NCI-H82 (cell line): ENCODE data around the gene MCRIP2.

Experiments
- DNase-seq: peaks from one replicate; lab custom pipeline; 2025; lab: John Stamatoyannopoulos, UW

Gene MCRIP2

GRCh38 chr16:648781-649589 is 7.4 kb downstream of the MCRIP2 start, which contains the start of gene WDR90:
Gene WDR90, plus strand, starts transcription at chr16:649365. Its CDS starts 52 bp downstream, at chr16:649417.
- DNase-seq, result peak; percentile 94

DNA sequence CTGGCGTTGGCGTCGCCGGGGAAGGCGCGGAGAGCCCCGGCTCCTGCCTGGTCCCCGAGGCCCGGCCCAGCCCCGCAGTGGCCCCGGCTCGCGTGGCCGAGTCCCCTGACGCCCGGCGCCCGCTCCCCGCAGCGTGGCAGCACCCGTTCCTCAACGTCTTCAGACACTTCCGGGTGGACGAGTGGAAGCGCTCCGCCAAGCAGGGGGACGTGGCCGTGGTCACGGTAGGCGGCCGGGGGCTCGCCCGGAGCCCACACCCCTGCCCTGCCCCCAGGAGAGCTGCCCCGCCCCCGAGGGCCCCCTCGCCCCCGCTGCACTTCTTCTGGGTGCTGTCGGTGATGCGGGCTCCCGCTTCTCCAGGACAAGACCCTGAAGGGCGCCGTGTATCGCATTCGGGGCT is 8.0 kb downstream of the MCRIP2 start:
- no peak for DNase-seq

GRCh38 chr16:651844-652243 is 10.2 kb downstream of the MCRIP2 start:
- DNase-seq, result no peak

DNA sequence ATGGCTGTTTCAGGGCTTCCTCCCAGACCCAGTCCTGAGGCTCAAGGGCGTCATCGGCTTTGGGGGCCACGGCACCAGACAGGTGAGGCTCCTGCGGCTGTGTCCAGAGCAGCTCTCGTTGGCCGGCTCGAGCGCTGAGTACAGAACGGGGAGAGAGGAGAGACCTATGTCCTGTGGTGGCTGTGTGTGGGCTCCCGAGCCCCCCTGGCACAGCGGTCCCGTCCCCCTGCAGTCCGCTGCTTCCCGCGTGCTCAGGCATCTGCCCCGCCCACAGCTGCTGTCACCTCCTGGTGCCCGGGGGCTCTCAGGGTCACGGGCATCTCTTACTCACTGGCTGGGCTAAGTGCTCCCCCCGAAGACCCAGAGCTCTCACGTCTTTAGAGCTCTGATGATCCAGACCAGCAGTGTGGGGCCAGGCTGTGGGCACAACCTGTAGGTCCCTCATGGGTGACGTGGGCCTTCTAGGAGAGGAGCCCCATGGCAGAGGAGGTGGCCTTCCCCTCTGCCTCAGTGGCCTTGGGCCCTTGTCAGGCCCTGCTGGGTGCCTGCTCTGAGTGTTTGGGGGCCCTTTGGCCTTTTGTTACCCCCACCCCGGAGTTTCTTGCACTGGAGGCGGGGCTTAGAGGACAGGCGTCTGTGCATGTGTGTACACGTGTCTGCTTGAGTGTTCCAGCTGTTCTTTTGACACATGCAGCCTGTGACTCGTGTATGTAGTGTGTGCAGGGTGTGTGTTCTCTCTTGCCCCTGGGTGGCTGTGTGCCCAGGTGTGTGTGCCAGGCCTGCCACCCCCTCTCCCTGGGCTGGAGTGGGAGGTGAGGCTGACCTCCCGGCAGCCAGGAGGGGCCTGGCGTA is 11.1 kb downstream of the MCRIP2 start:
- DNase-seq, result no peak

DNA sequence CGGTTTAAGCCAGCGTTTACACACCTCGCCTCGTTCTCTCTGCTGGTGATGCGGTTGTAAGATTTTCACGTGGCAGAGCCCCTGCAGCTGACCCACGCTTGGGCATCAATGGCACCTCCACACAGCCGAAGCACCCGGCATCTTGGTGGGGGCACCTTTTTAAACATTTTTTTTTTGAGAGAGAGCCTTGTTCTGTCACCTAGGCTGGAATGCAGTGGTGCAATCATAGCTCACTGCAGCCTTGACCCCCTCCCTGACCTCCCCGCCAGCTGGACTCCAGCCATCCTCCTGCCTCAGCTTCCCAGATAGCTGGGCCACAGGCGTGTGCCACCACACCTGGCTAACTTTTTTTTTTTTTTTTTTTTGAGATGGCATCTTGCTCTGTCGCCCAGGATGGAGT is 12.4 kb downstream of the MCRIP2 start:
- no peak for DNase-seq

DNA sequence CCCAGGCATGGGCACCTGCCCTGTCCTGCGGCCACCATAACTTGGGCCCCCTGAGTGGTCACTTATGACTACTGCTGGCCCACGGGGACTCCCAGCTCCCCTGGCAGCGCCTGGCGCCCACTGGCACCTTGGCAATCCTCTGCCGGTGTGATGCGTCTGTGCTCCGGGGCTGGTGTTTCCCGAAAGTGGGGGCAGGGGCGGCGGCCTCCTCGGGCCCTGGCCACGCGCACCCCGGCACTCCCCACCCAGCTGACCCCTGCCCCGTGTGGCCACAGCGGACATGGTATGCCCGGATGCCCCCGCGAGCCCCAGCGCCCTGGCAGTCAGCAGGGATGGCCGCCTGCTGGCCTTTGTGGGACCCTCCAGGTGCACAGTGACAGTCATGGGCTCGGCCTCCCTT is 15.9 kb downstream of the MCRIP2 start:
- DNase-seq, result no peak

GRCh38 chr16:658679-659571 is 17.3 kb downstream of the MCRIP2 start:
- no peak for DNase-seq

GRCh38 chr16:659618-660017 is 18.0 kb downstream of the MCRIP2 start:
- DNase-seq, result no peak

DNA sequence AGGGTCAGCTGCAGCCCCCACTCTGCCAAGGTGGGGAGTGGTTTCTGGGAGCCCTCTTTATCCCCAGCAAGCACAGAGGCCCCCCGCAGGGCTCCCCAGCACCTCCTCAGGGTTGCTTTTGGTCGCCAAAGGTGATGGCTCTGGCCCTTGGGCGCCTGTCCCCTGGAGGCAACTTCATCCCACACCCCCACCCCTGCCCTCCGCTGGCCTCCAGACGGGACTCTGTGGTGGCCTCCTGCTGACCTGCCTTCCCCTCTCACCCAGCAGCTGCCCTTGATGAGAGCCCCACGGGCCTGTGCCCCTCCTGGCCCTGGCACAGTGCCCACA is 18.5 kb downstream of the MCRIP2 start:
- DNase-seq, result no peak

DNA sequence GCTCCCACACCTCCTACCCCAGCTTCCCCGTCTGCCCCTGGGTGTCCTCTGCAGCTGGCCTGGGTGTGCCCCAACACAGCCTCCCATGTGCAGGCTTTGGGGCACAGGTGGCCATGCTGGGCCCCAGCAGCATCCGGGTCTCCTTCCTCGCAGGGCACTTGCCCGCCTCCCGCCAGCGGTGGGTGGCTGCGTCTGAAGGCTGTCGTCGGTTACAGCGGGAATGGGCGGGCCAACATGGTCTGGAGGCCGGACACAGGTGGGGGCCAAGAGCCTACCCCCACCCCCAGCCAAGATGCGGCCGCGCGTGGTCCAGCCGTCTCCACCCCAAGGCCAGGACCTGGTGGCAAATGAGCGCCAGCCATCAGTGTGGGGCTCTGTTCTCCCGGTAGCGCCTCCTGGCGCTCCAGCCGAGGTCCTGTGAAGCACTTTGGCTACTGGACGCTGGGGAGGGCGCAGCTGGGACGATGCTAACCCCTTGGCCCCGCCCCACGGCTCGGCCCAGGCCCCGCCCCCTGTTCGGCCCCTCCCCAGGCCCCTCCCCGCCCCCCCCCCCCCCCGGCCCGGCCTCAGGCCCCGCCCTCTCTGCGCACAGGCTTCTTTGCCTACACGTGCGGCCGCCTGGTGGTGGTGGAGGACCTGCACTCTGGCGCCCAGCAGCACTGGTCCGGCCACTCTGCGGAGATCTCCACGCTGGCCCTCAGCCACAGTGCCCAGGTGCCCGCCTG is 19.0 kb downstream of the MCRIP2 start:
- DNase-seq, result peak; percentile 95

GRCh38 chr16:661184-661821 is 19.7 kb downstream of the MCRIP2 start:
- no peak for DNase-seq

DNA sequence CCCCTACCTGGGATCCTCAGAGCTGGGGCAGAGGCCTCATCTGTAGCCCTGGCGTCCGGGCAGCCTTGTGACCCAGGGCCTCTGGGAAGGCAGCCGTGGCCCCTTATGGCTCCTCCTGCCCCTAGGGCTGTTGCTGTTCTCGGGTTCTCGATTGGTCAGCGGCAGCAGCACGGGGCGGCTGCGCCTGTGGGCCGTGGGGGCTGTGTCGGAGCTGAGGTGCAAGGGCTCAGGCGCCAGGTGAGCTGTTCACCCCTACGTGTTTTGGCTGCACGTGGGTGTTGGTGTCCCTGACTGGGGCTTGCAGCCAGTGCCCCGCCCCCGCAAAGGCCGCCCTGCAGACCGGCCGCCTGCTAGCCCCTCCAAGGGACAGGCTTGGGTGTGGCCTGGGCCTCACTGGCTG is 20.5 kb downstream of the MCRIP2 start:
- DNase-seq, result no peak

DNA sequence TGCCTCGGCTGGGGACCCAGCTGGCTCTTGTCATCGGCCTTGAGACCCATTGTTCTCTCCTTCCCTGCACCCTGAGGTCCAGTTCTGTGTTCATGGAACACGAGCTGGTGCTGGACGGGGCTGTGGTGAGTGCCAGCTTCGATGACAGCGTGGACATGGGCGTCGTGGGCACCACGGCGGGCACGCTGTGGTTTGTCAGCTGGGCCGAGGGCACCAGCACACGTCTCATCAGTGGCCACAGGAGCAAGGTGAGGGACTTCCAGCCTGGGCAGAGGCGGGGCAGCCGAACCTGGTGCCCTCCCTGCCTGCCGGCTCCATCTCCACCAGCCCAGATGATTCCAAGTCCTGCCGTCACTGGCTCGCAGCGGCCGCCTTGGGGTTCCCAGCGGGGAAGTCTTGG is 21.0 kb downstream of the MCRIP2 start:
- no peak for DNase-seq

DNA sequence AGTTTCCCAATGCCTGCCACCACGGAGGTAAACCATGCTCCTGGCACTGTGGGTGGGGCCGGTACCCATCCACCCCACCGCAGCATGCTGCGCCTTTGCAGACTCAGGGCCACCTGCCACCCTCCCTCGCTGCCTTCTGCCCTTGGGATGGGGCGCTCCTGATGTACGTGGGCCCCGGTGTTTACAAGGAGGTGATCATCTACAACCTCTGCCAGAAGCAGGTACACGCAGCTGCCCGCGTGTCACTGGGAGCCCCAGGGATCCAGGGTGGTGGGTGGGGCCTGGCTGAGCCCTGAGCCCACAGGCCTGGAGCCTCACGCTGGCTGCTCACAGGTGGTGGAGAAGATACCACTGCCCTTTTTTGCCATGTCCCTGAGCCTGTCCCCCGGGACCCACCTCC is 24.9 kb downstream of the MCRIP2 start:
- no peak for DNase-seq

DNA sequence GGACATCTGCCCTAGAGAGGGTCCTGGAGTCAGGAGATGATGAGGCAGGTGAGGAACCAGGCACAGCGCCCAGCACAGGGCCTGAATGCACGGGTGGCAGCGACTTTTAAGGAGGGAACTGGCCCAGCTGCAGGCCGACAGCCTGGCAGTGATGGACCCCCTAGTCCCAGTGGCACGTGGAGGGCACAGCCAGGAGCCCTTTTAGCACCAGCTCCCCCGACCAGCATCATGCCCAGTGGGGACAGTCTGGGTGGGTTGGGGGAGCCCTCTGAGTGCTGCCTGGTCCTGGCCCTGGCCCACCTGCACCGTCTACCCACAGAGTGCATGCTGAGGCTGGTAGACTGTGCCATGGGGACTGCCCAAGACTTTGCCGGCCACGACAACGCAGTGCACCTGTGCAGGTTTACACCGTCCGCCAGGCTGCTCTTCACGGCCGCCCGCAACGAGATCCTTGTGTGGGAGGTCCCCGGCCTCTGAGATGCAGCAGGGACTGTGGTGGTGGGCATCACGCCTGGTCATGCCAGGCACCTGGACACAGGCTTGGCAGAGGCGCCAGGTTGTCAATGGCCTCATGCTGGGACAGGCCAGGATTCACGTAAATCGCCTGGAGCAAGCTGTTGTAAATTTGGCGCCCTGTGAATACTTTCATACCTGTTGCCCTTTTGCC is 25.6 kb downstream of the MCRIP2 start:
- DNase-seq, result no peak

DNA sequence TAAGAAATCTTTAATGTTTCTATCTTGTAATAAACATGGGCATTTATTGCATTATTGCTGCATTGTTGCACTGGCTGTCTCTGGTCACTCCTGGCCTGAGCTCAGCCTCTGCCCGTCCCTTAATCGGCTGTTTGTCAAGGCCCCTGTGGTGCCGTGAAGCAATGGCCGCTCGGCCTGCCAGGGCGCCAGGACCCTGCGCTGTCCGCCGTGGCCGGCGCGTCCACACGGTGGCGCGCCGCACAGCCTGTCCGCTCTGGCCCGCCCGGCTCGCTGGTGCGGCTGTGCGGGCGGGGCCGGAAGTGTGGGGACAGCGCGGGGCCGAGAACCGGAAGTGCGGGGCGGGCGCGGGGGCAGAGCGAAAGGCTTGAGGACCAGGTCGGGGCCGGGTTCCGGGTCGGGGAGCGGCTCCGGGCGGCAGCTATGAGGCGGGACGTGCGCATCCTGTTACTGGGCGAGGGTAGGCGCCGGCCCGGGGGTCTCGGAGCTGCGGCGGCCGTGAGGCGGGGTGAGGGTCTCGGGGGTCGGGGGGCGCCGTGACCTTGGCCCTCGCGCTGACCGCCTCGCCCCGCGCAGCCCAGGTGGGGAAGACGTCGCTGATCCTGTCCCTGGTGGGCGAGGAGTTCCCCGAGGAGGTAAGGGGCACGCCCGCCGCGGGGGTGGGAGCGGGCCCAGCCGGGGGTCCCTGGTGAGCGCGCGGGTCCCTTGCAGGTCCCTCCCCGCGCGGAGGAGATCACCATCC is 26.3 kb downstream of the MCRIP2 start, which contains the start of gene RHOT2:
RHOT2 (plus strand) TSS at position 353 of the 739 bp plus-strand sequence; CDS start at position 421, 68 bp downstream.
- DNase-seq, result peak; percentile 93

DNA sequence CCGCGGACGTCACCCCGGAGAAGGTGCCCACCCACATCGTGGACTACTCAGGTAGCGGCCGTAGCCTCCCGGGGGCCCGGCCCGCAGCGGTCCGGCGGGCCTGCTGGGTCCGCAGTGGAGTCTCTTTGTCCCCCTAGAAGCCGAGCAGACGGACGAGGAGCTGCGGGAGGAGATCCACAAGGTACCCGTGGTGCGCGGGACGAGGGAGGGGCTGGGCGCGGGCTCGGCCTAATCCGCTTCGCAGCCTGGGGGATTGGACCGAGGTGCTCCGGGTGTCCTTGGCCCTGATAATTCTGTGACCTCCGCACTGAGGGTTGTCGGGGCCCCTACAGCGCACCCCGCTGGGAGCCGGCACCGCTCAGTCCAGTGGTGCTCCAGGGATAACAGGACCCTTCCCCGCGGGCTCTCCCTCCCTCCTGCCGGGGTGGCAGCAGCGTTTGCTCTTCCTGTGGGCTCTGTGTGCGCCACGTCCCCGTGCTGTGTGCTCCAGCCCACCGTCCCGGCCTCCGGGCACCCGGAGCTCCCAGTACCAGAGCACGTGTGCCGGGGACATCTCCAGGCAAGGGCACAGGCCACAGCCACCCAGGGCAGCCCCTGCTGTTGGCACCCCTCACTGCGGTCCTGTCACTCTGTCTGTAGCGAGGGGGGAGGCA is 27.0 kb downstream of the MCRIP2 start:
- peak; percentile 59 for DNase-seq

GRCh38 chr16:669666-670065 is 28.0 kb downstream of the MCRIP2 start:
- DNase-seq, result no peak
